Neural progenitor cell (in vitro differentiated cells): ENCODE results near the gene CEACAM7. TPM values are rescaled to one million over a fixed set of nuclear protein-coding genes. Genes with fewer than 3 reads are reported as not detected.

Experiments used
- DNase-seq: peaks from one replicate; pipeline ENCODE4 v3.0.0-alpha.2; 2016; ENCODE audit warnings: low spot score
- H2AFZ ChIP-seq: fragments of 200-600 bp; sonication (generic); replicated peaks from 2 replicates; pipeline ENCODE4 v1.6.1; 2016; ENCODE audit warnings: antibody characterized with exemption
- H3F3A ChIP-seq: fragments of 200-600 bp; sonication (generic); 2 replicates; pipeline ENCODE4 v1.6.1; 2016; ENCODE audit warnings: antibody characterized with exemption, low read depth
- H3K27ac ChIP-seq: fragments of 200-600 bp; sonication (generic); 2 replicates; pipeline ENCODE4 v1.5.1; 2016; ENCODE audit warnings: mild to moderate bottlenecking
- H3K27me3 ChIP-seq: fragments of 200-600 bp; sonication (generic); 2 replicates; pipeline ENCODE4 v1.6.1; 2016; ENCODE audit warnings: mild to moderate bottlenecking, moderate library complexity
- H3K36me3 ChIP-seq: fragments of 200-600 bp; sonication (generic); 2 replicates; pipeline ENCODE4 v1.5.1; 2016
- H3K4me1 ChIP-seq: fragments of 200-600 bp; sonication (generic); 2 replicates; pipeline ENCODE4 v1.6.1; 2016; ENCODE audit warnings: mixed run types
- H3K4me2 ChIP-seq: fragments of 200-600 bp; sonication (generic); 2 replicates; pipeline ENCODE4 v1.6.1; 2016
- H3K4me3 ChIP-seq: fragments of 200-600 bp; sonication (generic); 2 replicates; pipeline ENCODE4 v1.5.1; 2016
- H3K79me2 ChIP-seq: fragments of 200-600 bp; sonication (generic); 2 replicates; pipeline ENCODE4 v1.6.1; 2016; ENCODE audit warnings: low read depth
- H3K9ac ChIP-seq: fragments of 200-600 bp; sonication (generic); 2 replicates; pipeline ENCODE4 v1.6.1; 2016
- H3K9me3 ChIP-seq: fragments of 200-600 bp; sonication (generic); 2 replicates; pipeline ENCODE4 v1.5.1; 2016; ENCODE audit warnings: low read depth
- H4K20me1 ChIP-seq: fragments of 200-600 bp; sonication (generic); 2 replicates; pipeline ENCODE4 v1.6.1; 2016; ENCODE audit warnings: low read depth
- H3K27ac Mint-ChIP-seq: 3 replicates; pipeline ENCODE4 v1.8.0; 2021; ENCODE audit warnings: mixed read lengths
- H3K27me3 Mint-ChIP-seq: 2 replicates; pipeline ENCODE4 v1.8.0; 2022; ENCODE audit warnings: low read depth, mild to moderate bottlenecking, inconsistent platforms, moderate library complexity, mixed read lengths; ENCODE audit not compliant: insufficient read depth
- H3K36me3 Mint-ChIP-seq: 3 replicates; pipeline ENCODE4 v1.8.0; 2021; ENCODE audit warnings: mixed read lengths
- H3K4me1 Mint-ChIP-seq: 3 replicates; pipeline ENCODE4 v1.8.0; 2021; ENCODE audit warnings: mixed read lengths
- H3K4me3 Mint-ChIP-seq: 3 replicates; pipeline ENCODE4 v1.8.0; 2021; ENCODE audit warnings: mild to moderate bottlenecking, moderate library complexity, mixed read lengths
- H3K9me3 Mint-ChIP-seq: 3 replicates; pipeline ENCODE4 v1.8.0; 2020; ENCODE audit warnings: mixed read lengths
- EZH2 ChIP-seq: fragments of 200-600 bp; sonication (generic); IDR thresholded peaks from 2 replicates; pipeline ENCODE4 v1.6.1; 2017; ENCODE audit warnings: antibody characterized with exemption, mild to moderate bottlenecking, moderate library complexity
- EZH2phosphoT487 ChIP-seq: fragments of 200-600 bp; sonication (generic); IDR thresholded peaks from 2 replicates; pipeline ENCODE4 v1.6.1; 2017; ENCODE audit warnings: antibody characterized with exemption
- total RNA-seq: library from RNA; depleted of rRNA; stranded (reverse); fragments of >200 nt; gene quantifications from 2 replicates; pipeline ENCODE4 v1.2.3, GENCODE V29; 2015; ENCODE audit warnings: low replicate concordance
- TF ChIP-seq, protein P1 (sequence below): fragments of 200-600 bp; sonication (generic); IDR thresholded peaks from 2 replicates; pipeline ENCODE4 v1.5.1; 2017; ENCODE audit warnings: antibody characterized with exemption, mild to moderate bottlenecking

CEACAM7 gene
- total RNA-seq: not detected in 2 replicates

DNA sequence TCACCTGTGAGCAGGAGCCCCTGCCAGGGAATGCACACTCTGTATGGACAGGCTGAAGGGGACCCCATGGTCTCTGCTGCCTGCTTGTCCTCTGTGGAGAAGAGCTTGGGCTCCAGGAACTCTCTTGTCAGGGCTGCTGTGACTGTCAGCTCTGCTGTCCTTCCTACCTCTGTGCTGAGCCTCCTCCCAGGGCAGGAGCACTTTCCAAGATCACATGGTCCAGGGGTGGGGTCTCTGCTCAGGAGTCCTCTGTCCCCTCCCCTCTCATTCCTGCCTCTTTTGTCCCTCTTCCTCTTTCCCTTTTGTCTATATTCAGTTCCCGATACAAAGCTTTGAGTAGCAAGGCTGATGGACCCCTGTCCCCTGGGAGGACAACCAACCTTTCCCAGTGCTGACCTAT, at the start of gene CEACAM7:
CEACAM7 (minus strand) TSS at position 173 of the 400 bp plus-strand sequence; CDS start at position 68, 105 bp downstream.
- no peak within 1 kb of the TSS for H3K4me3 ChIP-seq
- no peaks in the 10 kb centered on the region for H3K79me2 ChIP-seq
- H3K4me1 ChIP-seq: no peaks in the 10 kb centered on the region
- H3K27me3 ChIP-seq: no peaks in the 10 kb centered on the region
- Mint-ChIP-seq H3K36me3 (no peaks in the 10 kb centered on the region), H3K9me3 (no peaks in the 10 kb centered on the region), H3K4me3 (no peak within 1 kb of the TSS), H3K27me3 (peaks cover 10% of the 10 kb centered on the region), H3K27ac (no peak within 1 kb of the TSS), H3K4me1 (no peaks in the 10 kb centered on the region)
- H3K4me2 ChIP-seq: no peak within 1 kb of the TSS
- H3F3A ChIP-seq: no peaks in the 10 kb centered on the region
- H2AFZ ChIP-seq: no peak within 1 kb of the TSS
- no peak for TF ChIP-seq EZH2phosphoT487
- TF ChIP-seq, protein P1, sequence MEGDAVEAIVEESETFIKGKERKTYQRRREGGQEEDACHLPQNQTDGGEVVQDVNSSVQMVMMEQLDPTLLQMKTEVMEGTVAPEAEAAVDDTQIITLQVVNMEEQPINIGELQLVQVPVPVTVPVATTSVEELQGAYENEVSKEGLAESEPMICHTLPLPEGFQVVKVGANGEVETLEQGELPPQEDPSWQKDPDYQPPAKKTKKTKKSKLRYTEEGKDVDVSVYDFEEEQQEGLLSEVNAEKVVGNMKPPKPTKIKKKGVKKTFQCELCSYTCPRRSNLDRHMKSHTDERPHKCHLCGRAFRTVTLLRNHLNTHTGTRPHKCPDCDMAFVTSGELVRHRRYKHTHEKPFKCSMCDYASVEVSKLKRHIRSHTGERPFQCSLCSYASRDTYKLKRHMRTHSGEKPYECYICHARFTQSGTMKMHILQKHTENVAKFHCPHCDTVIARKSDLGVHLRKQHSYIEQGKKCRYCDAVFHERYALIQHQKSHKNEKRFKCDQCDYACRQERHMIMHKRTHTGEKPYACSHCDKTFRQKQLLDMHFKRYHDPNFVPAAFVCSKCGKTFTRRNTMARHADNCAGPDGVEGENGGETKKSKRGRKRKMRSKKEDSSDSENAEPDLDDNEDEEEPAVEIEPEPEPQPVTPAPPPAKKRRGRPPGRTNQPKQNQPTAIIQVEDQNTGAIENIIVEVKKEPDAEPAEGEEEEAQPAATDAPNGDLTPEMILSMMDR: no peak
- no peak for TF ChIP-seq EZH2
- H4K20me1 ChIP-seq: no peaks in the 10 kb centered on the region
- no peaks in the 10 kb centered on the region for H3K36me3 ChIP-seq
- H3K9ac ChIP-seq: no peak within 1 kb of the TSS
- H3K9me3 ChIP-seq: peaks cover 8% of the 10 kb centered on the region
- H3K27ac ChIP-seq: no peak within 1 kb of the TSS
- no peak for DNase-seq

DNA sequence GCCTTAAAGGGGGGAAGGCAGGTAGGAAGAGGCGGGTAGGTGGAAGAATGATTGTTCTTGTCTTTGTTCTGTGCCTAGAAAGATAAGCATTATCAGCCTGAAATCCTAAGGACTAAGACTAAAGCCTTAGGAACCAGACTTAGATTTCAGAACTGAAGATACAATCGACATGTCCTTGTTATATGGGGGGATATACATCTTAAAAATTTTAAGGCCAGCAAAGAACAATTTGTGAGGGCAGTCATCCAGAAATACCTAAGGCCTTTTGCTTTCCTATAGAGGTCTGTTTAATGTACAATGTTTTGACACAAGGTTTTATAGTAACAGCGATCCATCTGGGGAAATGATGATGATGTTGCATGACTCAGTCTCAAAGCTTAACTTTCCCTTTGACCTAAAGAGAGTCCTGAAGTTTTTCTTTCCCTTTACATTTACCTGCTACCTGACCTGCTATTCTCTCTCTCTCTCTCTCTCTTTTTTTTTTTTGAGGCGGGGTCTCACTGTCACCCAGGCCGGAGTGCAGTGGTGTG, 47.1 kb upstream of the CEACAM7 start:
- Histone ChIP-seq H3K9me3 (peaks cover 13% of the 10 kb centered on the region), H3K4me2 (no peak overlapping the region), H3K36me3 (no peaks in the 10 kb centered on the region), H3K27ac (no peak overlapping the region), H3F3A (no peaks in the 10 kb centered on the region), H2AFZ (no peak overlapping the region), H3K4me1 (no peaks in the 10 kb centered on the region), H3K9ac (no peak overlapping the region), H3K79me2 (no peaks in the 10 kb centered on the region), H3K27me3 (no peaks in the 10 kb centered on the region), H3K4me3 (no peak overlapping the region), H4K20me1 (no peaks in the 10 kb centered on the region)
- H3K27me3 Mint-ChIP-seq: peaks cover 5% of the 10 kb centered on the region
- no peaks in the 10 kb centered on the region for H3K4me1 Mint-ChIP-seq
- no peak for DNase-seq
- no peaks in the 10 kb centered on the region for H3K9me3 Mint-ChIP-seq
- H3K27ac Mint-ChIP-seq: no peak overlapping the region
- H3K4me3 Mint-ChIP-seq: no peak overlapping the region
- TF ChIP-seq, protein P1: no peak
- TF ChIP-seq EZH2 (no peak), EZH2phosphoT487 (no peak)
- H3K36me3 Mint-ChIP-seq: no peaks in the 10 kb centered on the region

DNA sequence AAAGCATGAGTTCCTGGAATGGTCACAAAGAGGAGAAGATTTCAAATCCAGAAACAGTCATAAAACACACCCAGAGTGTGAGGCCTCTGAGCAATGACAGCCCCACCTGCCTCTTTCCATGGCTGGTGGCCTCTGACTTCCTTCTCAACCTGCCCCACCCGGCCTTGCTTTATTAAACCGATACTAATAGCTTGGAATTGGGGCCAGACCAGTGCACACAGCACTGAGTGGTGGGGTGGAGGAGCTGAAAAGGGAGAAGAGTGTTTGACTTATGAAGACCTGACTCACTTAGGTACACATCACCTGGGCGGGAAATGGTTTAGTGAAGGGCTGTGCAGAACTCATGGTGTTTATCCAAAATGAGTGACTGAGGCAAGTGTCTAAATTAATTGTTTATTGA, 46.5 kb upstream of the CEACAM7 start:
- no peak overlapping the region for H3K4me3 Mint-ChIP-seq
- Histone ChIP-seq H2AFZ (no peak overlapping the region), H3F3A (no peaks in the 10 kb centered on the region)

More for the DNA sequence above, 46.5 kb upstream of the CEACAM7 start:
- H3K9me3 Mint-ChIP-seq: no peaks in the 10 kb centered on the region
- TF ChIP-seq, protein P1: no peak
- TF ChIP-seq EZH2 (no peak), EZH2phosphoT487 (no peak)
- H3K4me1 Mint-ChIP-seq: no peaks in the 10 kb centered on the region
- Histone ChIP-seq H3K9ac (no peak overlapping the region), H4K20me1 (no peaks in the 10 kb centered on the region), H3K4me2 (no peak overlapping the region), H3K27ac (no peak overlapping the region), H3K4me1 (no peaks in the 10 kb centered on the region), H3K9me3 (peaks cover 13% of the 10 kb centered on the region), H3K36me3 (no peaks in the 10 kb centered on the region), H3K27me3 (no peaks in the 10 kb centered on the region), H3K79me2 (no peaks in the 10 kb centered on the region), H3K4me3 (no peak overlapping the region)
- H3K27me3 Mint-ChIP-seq: peaks cover 2% of the 10 kb centered on the region
- no peak for DNase-seq
- H3K36me3 Mint-ChIP-seq: no peaks in the 10 kb centered on the region
- H3K27ac Mint-ChIP-seq: no peak overlapping the region
